Panc1 (cell line): ENCODE measurements around the gene RALGAPB. TPM values are rescaled to one million over a fixed set of nuclear protein-coding genes. Genes with fewer than 3 reads are reported as not detected.

ENCODE experiments used
- ATAC-seq: fragments of 200-7000 bp; cut with Tn5 transposase; 2 replicates; pipeline ENCODE4 v1.9.1; 2020; ENCODE audit warnings: mild to moderate bottlenecking, moderate library complexity
- BruUV-seq: library from RNA; stranded (reverse); fragments of 400-500 nt; replicated peaks from 2 replicates; lab custom pipeline; 2021; lab: Mats Ljungman, UMichigan
- CTCF ChIA-PET: fragments of 300-600 bp; sonication (Branson Sonifier 250); formaldehyde crosslinking; loops from one replicate; lab custom pipeline; 2022; ENCODE audit warnings: antibody characterized with exemption; lab: Charles Lee
- POLR2A ChIA-PET: fragments of 300-600 bp; sonication (Branson Sonifier 250); formaldehyde crosslinking; loops from one replicate; lab custom pipeline; 2022; ENCODE audit warnings: antibody characterized with exemption; lab: Charles Lee
- DNase-seq: peaks from one replicate; pipeline ENCODE4 v3.0.0-alpha.2; 2010; ENCODE audit warnings: low read depth, low spot score
- H3K27ac ChIP-seq: 2 replicates; pipeline ENCODE4 v1.5.1; 2011; ENCODE audit warnings: mild to moderate bottlenecking, low read length, inconsistent platforms
- H3K27me3 ChIP-seq: fragments of 200-500 bp; sonication (Bioruptor generic); 2 replicates; pipeline ENCODE4 v1.6.0; 2014; ENCODE audit warnings: low read length, inconsistent platforms; ENCODE audit not compliant: control insufficient read depth, insufficient read depth
- H3K36me3 ChIP-seq: fragments of 200-500 bp; sonication (Bioruptor generic); 2 replicates; pipeline ENCODE4 v1.5.1; 2014; ENCODE audit warnings: inconsistent platforms, mild to moderate bottlenecking, low read length, moderate library complexity; ENCODE audit not compliant: control insufficient read depth, insufficient read depth
- H3K4me1 ChIP-seq: 2 replicates; pipeline ENCODE4 v1.5.1; 2011; ENCODE audit warnings: inconsistent platforms, mild to moderate bottlenecking, low read length, moderate library complexity; ENCODE audit not compliant: control insufficient read depth, insufficient read depth
- H3K4me3 ChIP-seq, 2 experiments: 2 replicates each; pipeline ENCODE4 v1.5.1; 2011 to 2012; ENCODE audit warnings: low read depth in 2 of 2, low read length in 2 of 2, mild to moderate bottlenecking in 2 of 2, inconsistent platforms in 1 of 2, moderate library complexity in 1 of 2
- H3K9me3 ChIP-seq: fragments of 200-500 bp; sonication (Bioruptor generic); 2 replicates; pipeline ENCODE4 v1.5.1; 2014; ENCODE audit warnings: low read depth, mild to moderate bottlenecking, inconsistent platforms, low read length, moderate library complexity; ENCODE audit not compliant: control insufficient read depth, insufficient read depth
- CTCF ChIP-seq: fragments of 450-650 bp; IDR thresholded peaks from 2 replicates; pipeline ENCODE4 v1.5.1; 2017; ENCODE audit warnings: mild to moderate bottlenecking
- POLR2AphosphoS5 ChIP-seq: IDR thresholded peaks from 2 replicates; pipeline ENCODE4 v1.6.1; 2012; ENCODE audit warnings: mild to moderate bottlenecking, low read depth, low read length, moderate library complexity
- SIN3A ChIP-seq: IDR thresholded peaks from 2 replicates; pipeline ENCODE4 v1.6.1; 2012; ENCODE audit warnings: low read depth, mild to moderate bottlenecking, low read length, moderate library complexity, borderline replicate concordance; ENCODE audit not compliant: insufficient read depth
- TCF7L2 ChIP-seq: IDR thresholded peaks from 2 replicates; pipeline ENCODE4 v1.6.1; 2011; ENCODE audit warnings: mild to moderate bottlenecking, low read depth, low read length, inconsistent platforms
- in situ Hi-C: cut with HindIII; loops from 2 replicates; pipeline ENCODE4 v1.10.0; 2016; ENCODE audit warnings: low sequenced_read_pairs, low pct_unique_long_range_greater_than_20kb
- intact Hi-C: fragments of 100-400 bp; cut with micrococcal nuclease; formaldehyde crosslinking; loops from one replicate; pipeline ENCODE4 v1.10.0; 2022; ENCODE audit not compliant: unreplicated experiment
- total RNA-seq: library from RNA; stranded (reverse); gene quantifications from one replicate; pipeline ENCODE4 v1.2.1, GENCODE V29; 2021; ENCODE audit not compliant: unreplicated experiment
- TF ChIP-seq, protein P1 (sequence below), 2 experiments: IDR thresholded peaks; 2 replicates each; pipeline ENCODE4 v1.6.1; 2011 to 2012; ENCODE audit warnings: low read depth in 2 of 2, control low read depth in 1 of 2, low read length in 1 of 2, mild to moderate bottlenecking in 1 of 2, moderate library complexity in 1 of 2; ENCODE audit not compliant: insufficient read depth in 1 of 2

RALGAPB gene
- total RNA-seq, 1 experiment from 2014 or later = 33.1 TPM

GRCh38 chr20:38585404-38586180 lies 112.9 kb downstream of the RALGAPB start:
- Histone ChIP-seq H3K4me1 (no peaks in the 10 kb centered on the region), H3K27ac (no peak overlapping the region), H3K4me3 (no peak overlapping the region), H3K36me3 (no peaks in the 10 kb centered on the region), H3K9me3 (no peaks in the 10 kb centered on the region), H3K27me3 (no peaks in the 10 kb centered on the region)
- intact Hi-C loops = no loop called here
- DNase-seq (no peak), ATAC-seq (no peak)
- no TSS peak for BruUV-seq
- in situ Hi-C loops = no loop called here
- ChIA-PET CTCF (no interaction called here), POLR2A (no interaction called here)
- TF ChIP-seq CTCF = no peak
- no peak for TF ChIP-seq POLR2AphosphoS5
- no peak for TF ChIP-seq SIN3A
- TF ChIP-seq, protein P1, sequence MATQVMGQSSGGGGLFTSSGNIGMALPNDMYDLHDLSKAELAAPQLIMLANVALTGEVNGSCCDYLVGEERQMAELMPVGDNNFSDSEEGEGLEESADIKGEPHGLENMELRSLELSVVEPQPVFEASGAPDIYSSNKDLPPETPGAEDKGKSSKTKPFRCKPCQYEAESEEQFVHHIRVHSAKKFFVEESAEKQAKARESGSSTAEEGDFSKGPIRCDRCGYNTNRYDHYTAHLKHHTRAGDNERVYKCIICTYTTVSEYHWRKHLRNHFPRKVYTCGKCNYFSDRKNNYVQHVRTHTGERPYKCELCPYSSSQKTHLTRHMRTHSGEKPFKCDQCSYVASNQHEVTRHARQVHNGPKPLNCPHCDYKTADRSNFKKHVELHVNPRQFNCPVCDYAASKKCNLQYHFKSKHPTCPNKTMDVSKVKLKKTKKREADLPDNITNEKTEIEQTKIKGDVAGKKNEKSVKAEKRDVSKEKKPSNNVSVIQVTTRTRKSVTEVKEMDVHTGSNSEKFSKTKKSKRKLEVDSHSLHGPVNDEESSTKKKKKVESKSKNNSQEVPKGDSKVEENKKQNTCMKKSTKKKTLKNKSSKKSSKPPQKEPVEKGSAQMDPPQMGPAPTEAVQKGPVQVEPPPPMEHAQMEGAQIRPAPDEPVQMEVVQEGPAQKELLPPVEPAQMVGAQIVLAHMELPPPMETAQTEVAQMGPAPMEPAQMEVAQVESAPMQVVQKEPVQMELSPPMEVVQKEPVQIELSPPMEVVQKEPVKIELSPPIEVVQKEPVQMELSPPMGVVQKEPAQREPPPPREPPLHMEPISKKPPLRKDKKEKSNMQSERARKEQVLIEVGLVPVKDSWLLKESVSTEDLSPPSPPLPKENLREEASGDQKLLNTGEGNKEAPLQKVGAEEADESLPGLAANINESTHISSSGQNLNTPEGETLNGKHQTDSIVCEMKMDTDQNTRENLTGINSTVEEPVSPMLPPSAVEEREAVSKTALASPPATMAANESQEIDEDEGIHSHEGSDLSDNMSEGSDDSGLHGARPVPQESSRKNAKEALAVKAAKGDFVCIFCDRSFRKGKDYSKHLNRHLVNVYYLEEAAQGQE (IDR thresholded peaks at IDR 0.05; ENCODE audit: insufficient read depth in 1 of 2, low read depth in 2 of 2, low read length in 1 of 2) = no peak
- TF ChIP-seq TCF7L2 = no peak

GRCh38 chr20:38586181-38586525 lies 113.5 kb downstream of the RALGAPB start:
- no peaks in the 10 kb centered on the region for H3K4me1 ChIP-seq
- in situ Hi-C loops (no loop called here), intact Hi-C loops (no loop called here)
- BruUV-seq = no TSS peak
- no peaks in the 10 kb centered on the region for H3K9me3 ChIP-seq
- TF ChIP-seq POLR2AphosphoS5 (no peak), CTCF (no peak), TCF7L2 (no peak), SIN3A (no peak)
- TF ChIP-seq, protein P1 (IDR thresholded peaks at IDR 0.05; ENCODE audit: insufficient read depth in 1 of 2, low read depth in 2 of 2, low read length in 1 of 2) = no peak
- no peak overlapping the region for H3K27ac ChIP-seq
- no peak overlapping the region for H3K4me3 ChIP-seq
- ChIA-PET POLR2A (no interaction called here), CTCF (no interaction called here)
- no peak for DNase-seq
- H3K36me3 ChIP-seq = no peaks in the 10 kb centered on the region
- ATAC-seq = no peak
- no peaks in the 10 kb centered on the region for H3K27me3 ChIP-seq
